HG03439 (cell line): Measurements from ENCODE around the gene ICAM2.

Source experiments
- ATAC-seq: cut with Tn5 transposase; IDR thresholded peaks from one replicate; pipeline ENCODE4 v1.9.1; 2021; ENCODE audit warnings: mild to moderate bottlenecking, moderate library complexity; ENCODE audit not compliant: unreplicated experiment

The ICAM2 gene

GRCh38 chr17:63978272-63979200, 41.9 kb downstream of the ICAM2 start:
- no peak for ATAC-seq

DNA sequence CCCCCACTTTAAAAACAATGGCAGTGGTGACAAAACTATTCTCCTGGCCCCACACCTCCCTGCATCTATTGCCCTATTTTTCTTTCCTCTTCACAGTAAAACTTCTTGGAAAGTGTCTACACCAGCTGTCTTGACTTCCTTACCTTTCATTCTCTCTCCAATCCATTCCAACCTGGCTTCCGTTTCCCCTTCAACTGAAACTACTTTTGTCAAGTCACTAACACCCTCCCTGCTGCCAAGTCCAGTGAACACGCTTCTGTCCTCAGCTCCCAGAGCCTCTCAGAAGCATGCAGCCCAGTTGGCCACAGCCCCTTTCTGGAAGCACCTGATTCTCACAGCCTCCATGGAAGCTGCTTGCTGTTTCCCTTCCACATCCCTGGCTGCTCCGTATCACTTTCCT, 43.7 kb downstream of the ICAM2 start:
- ATAC-seq: no peak

GRCh38 chr17:63975541-63976092, 44.8 kb downstream of the ICAM2 start:
- ATAC-seq: no peak

DNA sequence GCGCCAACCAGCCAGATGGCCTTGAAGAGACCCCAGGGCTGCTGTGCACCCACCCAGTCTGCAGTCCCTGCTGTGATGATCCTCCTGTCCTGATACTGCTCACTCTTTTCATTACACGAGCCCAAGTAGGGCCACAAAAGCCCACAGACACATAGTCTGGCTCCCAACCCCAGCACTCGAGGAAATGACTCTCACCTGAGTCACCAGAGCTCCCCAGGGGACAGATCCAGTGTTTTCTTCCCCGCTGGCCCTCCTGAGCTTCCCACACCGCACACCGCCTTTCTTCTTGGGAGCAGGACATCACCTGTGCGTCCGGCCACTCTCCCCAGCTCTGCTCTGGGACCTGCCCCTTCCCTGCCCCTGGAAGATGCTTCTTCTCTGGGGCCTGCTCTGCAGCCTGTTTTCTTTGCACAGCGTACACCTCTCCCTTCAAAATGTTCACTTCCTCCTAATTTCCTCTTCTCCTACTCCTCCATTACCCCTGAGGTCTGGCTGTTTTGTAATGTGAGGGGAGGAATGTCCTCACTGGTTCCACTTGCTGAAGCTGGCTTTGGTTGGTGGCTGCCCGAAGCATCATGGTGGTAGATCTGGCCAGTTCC, 45.7 kb downstream of the ICAM2 start:
- no peak for ATAC-seq

DNA sequence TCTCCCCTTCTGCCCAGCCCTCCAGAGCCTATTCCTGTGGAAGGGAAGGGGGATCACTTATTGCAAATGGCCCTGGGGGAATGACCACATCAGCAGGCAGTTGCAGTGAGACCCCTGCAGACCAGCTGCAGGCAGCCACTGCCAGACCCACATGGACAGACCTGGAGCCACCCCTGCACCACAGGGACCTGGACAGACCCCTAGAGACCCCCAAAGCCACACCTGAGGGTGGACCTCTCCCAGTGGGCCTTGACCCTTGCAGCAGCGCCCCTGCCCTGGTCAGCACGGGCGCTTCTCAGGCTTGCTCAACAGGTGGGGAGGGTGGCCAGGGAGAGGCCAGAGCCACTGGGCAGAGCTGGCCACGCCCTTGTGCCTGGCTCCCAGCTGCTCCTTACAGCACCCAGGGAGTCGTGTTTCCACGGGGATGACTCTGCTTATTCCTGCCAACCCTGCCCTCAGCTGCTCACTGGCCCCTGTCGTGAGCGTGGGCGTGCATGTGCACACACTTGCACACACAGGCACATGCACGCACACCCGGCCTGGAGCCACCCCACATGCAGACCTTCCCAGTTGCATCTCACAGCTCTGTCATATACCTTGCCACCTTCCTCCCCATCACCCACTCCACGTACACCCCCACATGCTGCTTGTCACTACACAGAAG, 46.4 kb downstream of the ICAM2 start:
- no peak for ATAC-seq

- no peak for ATAC-seq
These were observed 47.2 kb downstream of the ICAM2 start for GRCh38 chr17:63973247-63973646.

- no peak for ATAC-seq
These were observed 47.6 kb downstream of the ICAM2 start, which contains the start of gene SCN4A for GRCh38 chr17:63972796-63973195. SCN4A (minus strand) TSS chr17:63972918; CDS start chr17:63972841, 77 bp downstream.

- ATAC-seq: no peak
These were observed 51.2 kb downstream of the ICAM2 start for GRCh38 chr17:63969278-63969677.

DNA sequence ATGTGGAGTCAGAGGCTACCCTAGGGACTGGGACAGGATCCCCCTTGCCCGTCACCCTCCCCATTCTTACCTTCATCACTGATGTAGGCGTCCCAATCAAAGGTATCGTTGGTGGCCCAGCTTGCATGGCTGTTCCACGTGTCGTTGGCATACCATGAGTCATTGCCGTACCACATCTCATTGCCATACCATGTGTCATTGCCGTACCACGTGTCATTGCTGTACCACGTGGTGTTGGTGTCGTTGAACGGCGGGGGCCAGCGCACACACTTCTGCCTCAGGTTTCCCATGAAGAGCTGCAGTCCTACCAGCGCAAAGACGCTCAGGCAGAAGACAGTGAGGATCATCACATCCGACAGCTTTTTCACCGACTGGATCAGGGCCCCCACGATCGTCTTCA, 52.5 kb downstream of the ICAM2 start:
- ATAC-seq: no peak

GRCh38 chr17:63966646-63967264, 53.7 kb downstream of the ICAM2 start:
- ATAC-seq: no peak

DNA sequence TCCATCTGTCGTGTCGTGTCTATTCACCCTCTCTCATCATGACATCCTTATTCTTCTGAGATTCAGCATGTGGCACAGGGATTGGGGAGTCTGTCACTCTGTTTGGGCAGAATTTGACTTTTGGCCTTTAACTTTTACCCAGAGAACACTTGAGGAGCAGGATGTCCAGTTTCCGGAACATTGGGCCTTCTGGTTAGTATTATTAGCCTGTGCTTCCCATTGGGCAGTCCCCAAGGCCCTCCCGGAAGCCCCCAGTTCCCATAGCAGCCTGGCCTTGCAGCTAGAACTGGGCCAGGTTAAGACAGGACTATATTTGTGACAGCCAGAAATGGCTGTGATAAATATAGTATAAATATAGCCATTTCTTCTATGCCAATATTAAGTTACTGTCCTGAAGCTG, 57.3 kb downstream of the ICAM2 start:
- ATAC-seq: no peak

DNA sequence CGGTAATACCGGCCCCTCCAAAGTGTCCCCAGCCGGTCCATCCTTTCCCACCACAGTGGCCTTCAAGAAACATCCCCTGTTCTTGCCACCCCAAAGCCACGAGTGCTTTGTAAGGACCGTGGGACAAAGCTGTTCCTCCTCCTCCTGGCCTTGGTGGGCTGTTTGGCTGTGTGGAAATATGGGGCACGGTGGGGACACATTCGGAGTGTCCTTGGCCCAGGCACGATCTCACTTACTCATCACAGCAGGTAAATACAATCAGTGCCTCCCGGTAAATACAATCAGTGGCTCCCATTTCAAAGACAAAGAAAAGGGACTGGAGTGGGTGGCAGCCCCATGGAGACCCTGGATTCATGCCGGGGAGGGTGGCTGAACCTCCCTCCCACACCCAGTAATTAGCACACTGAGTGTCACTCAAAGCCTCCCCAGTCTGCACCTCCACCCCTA, 58.1 kb downstream of the ICAM2 start:
- ATAC-seq: no peak

DNA sequence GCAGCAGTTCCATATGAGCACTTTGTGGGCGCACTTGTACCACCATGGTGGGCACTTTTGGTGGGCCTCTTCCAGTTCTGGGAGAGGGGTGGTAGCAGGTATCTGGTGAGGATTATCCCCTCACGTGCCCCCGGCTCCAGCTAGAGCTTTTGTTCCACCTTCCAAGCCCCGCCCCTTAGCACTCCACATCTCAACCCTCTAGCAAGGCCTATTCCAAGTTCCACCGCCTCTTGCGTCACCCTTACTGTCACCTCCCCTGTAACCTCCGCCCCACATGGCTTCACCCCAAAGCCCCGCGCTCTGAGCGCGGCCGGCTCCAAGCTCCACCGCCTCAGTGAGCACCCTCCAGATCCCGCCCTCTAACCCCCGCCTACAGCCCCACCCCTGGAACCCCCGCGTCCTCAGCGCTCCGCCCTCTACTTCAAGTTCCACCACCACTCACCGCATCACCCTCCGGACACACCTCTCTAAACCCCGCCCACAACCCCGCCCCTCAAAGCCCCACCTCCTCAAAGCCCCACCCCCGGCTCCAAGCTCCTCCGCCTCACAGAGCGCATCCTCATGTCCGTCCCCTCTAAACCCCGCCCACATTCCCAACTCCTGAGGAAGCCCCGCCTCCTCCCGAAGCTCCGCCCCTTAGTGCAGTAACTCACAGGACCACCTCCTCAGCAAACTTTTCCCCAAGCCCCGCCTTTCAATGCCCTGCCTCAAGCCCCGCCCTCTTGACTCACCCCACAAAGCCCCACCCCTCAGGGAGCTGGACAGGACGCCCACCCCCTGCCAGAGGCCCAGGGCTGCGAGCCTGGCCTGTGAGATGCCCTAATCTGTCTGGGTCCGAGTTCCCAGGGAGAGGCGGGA, 58.8 kb downstream of the ICAM2 start:
- no peak for ATAC-seq

DNA sequence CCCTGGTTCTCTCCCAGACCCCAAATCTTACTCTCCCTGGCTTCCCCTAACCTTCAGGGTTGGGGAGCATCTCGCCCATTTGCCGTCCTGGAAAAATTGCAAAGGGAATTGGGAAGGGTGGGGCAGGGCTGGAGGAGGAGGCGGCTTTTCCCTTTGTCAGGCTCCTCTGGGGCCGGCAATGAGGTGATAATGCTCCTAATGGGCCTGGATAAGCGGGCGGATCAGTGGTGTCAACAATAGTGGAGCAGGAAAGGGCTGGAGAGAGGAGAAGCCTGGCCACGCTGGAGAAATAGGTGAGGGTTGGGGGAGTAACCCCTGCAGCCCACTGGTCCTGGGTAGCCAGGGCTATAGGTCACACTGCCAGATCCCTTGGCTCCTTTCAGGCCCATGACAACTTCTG, 60.0 kb downstream of the ICAM2 start:
- ATAC-seq: no peak

DNA sequence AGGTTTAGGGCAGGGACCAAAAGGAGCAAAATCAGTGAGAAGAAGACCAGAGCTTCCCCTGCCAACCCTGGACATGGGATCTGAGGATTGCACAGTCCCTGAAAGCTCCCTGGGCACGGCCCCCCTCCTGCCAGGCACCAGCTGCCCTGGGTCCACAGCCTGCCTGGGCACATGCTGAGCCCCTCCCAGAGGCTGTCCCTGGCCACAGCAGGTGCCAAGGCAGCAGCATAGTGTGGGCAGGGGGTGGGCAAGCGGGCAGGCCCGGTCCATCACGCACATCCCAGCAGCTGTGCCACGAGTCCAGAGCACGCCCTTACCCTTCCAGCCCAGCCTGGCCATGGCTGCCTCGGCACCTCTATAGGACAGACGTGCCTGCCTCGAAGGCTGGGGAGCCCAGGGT, 60.4 kb downstream of the ICAM2 start:
- no peak for ATAC-seq

- no peak for ATAC-seq
These were observed 64.0 kb downstream of the ICAM2 start for GRCh38 chr17:63956296-63956920.

DNA sequence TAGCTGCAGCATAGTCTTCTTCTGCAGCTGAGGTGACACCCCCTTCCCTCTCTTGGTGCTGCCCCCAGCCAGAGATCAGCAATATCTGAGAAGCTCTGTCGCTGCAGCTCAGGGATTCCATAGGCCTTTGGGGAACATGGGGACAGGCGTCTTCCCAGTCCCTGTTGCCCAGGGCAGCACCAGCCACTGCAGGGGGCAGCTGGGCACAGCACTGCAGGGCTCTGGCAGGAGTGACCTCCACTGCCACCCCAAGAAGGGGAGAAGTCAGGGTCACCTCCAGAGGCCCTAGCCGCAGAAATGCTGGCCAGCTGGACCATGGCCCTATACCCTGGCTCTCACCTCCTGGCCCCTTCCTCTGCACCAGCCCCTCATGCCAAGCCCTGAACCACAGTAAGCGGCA, 64.6 kb downstream of the ICAM2 start:
- no peak for ATAC-seq

- no peak for ATAC-seq
These were observed 65.2 kb downstream of the ICAM2 start for GRCh38 chr17:63955232-63955631.

DNA sequence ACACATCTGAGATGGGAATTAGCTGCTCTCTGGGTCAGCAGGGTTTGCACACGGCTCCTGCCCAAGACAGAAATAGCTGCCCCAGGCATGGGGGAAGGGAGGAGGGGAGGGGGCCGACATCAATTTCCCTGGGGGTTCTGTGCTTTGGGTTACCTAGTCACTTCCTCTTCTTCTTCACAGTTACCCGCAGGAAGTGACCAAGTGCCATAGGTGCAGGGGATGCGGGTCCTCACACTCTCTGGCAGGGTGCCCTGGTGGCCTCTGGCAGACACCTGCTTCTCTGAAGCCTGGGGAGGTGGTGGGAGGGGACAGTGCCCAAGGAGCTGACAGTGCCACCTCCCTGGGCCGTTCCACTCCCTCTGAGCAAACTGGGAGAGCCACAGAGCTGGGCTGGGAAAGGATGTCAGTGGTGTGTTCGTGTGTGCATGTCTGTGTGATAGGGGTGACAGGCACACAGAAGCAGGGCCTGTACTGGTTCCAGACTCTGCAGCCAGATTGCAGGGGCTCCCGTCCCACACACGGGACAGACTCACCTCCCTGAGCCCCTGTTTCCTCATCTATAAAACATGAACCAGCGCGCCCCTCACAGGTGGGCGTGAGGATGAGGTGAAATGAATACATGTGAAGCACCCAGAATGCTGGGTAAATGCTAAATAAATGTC, 65.9 kb downstream of the ICAM2 start:
- ATAC-seq: no peak
